ENCODE measurements around the gene NPTN.
"Not testable (repeated sequence)": the region's sequence is repeated elsewhere in the genome, so short reads cannot be mapped to it uniquely, and the experiment has no call there.

The NPTN gene

GRCh38 chr15:73600413-73601335 is 32.5 kb downstream of the NPTN start:
- DNase-seq (ENCODE audit: low spot score) = no peak

- DNase-seq (ENCODE audit: low spot score) = peak; percentile 47
These were observed 33.3 kb downstream of the NPTN start for GRCh38 chr15:73599934-73600333.

GRCh38 chr15:73598530-73599160 is 34.5 kb downstream of the NPTN start:
- DNase-seq (ENCODE audit: low spot score) = no peak

GRCh38 chr15:73597036-73597638 is 36.1 kb downstream of the NPTN start:
- DNase-seq (ENCODE audit: low spot score) = no peak

GRCh38 chr15:73596174-73596573 is 37.0 kb downstream of the NPTN start:
- DNase-seq (ENCODE audit: low spot score) = no peak

GRCh38 chr15:73594109-73594508 is 39.1 kb downstream of the NPTN start:
- DNase-seq (ENCODE audit: low spot score) = no peak

GRCh38 chr15:73593304-73594074 is 39.7 kb downstream of the NPTN start:
- no peak for DNase-seq (ENCODE audit: low spot score)

GRCh38 chr15:73590263-73590662 is 42.9 kb downstream of the NPTN start:
- DNase-seq (ENCODE audit: low spot score) = no peak

GRCh38 chr15:73589766-73590165 is 43.4 kb downstream of the NPTN start:
- DNase-seq (ENCODE audit: low spot score) = no peak

- DNase-seq (ENCODE audit: low spot score) = no peak
These were observed 47.1 kb downstream of the NPTN start for GRCh38 chr15:73585871-73586654.

- DNase-seq (ENCODE audit: low spot score) = no peak
These were observed 48.3 kb downstream of the NPTN start for GRCh38 chr15:73584699-73585420.

- no peak for DNase-seq (ENCODE audit: low spot score)
These were observed 49.6 kb downstream of the NPTN start for GRCh38 chr15:73583544-73583943.

GRCh38 chr15:73582851-73583379 is 50.3 kb downstream of the NPTN start:
- DNase-seq (ENCODE audit: low spot score) = no peak

- DNase-seq (ENCODE audit: low spot score) = no peak
These were observed 55.2 kb downstream of the NPTN start for GRCh38 chr15:73578026-73578425.

GRCh38 chr15:73577593-73577992 is 55.6 kb downstream of the NPTN start:
- DNase-seq (ENCODE audit: low spot score) = not testable (repeated sequence)

- DNase-seq (ENCODE audit: low spot score) = no peak
These were observed 57.4 kb downstream of the NPTN start for GRCh38 chr15:73575636-73576247.

GRCh38 chr15:73573572-73573971 is 59.6 kb downstream of the NPTN start:
- no peak for DNase-seq (ENCODE audit: low spot score)

- no peak for DNase-seq (ENCODE audit: low spot score)
These were observed 60.2 kb downstream of the NPTN start for GRCh38 chr15:73573037-73573436.

GRCh38 chr15:73572296-73572695 is 60.9 kb downstream of the NPTN start:
- DNase-seq (ENCODE audit: low spot score) = no peak

GRCh38 chr15:73571346-73571745 is 61.8 kb downstream of the NPTN start:
- DNase-seq (ENCODE audit: low spot score) = no peak

Measured in LoVo (cell line).